NCI-H510A treated with DMSO at 0.1 percent for 48 hours (cell line): ENCODE results near the gene ROBO2.
"Not testable (repeated sequence)": the region's sequence is repeated elsewhere in the genome, so short reads cannot be mapped to it uniquely, and the experiment has no call there.

Source experiments
- DNase-seq: peaks from one replicate; lab custom pipeline; 2025; lab: John Stamatoyannopoulos, UW

ROBO2 gene

GRCh38 chr3:77328690-77329089, 288.8 kb downstream of the ROBO2 start:
- DNase-seq: no peak

- no peak for DNase-seq
Observed at GRCh38 chr3:77329116-77329515, 289.2 kb downstream of the ROBO2 start.

GRCh38 chr3:77338195-77338594, 298.3 kb downstream of the ROBO2 start:
- DNase-seq: no peak

- DNase-seq: no peak
Observed at GRCh38 chr3:77342027-77342426, 302.1 kb downstream of the ROBO2 start.

- no peak for DNase-seq
Observed at GRCh38 chr3:77342688-77343087, 302.8 kb downstream of the ROBO2 start.

GRCh38 chr3:77345009-77345408, 305.1 kb downstream of the ROBO2 start:
- no peak for DNase-seq

GRCh38 chr3:77348244-77348855, 308.5 kb downstream of the ROBO2 start:
- DNase-seq: no peak

- no peak for DNase-seq
Observed at GRCh38 chr3:77354958-77355357, 315.1 kb downstream of the ROBO2 start.

- DNase-seq: no peak
Observed at GRCh38 chr3:77362936-77363335, 323.0 kb downstream of the ROBO2 start.

GRCh38 chr3:77365152-77365551, 325.3 kb downstream of the ROBO2 start:
- DNase-seq: no peak

GRCh38 chr3:77370413-77370812, 330.5 kb downstream of the ROBO2 start:
- DNase-seq: no peak

- DNase-seq: no peak
Observed at GRCh38 chr3:77372018-77372417, 332.1 kb downstream of the ROBO2 start.

GRCh38 chr3:77372634-77373346, 332.9 kb downstream of the ROBO2 start:
- no peak for DNase-seq

- no peak for DNase-seq
Observed at GRCh38 chr3:77373619-77374018, 333.7 kb downstream of the ROBO2 start.

GRCh38 chr3:77376511-77376910, 336.6 kb downstream of the ROBO2 start:
- no peak for DNase-seq

GRCh38 chr3:77377717-77378116, 337.8 kb downstream of the ROBO2 start:
- no peak for DNase-seq

GRCh38 chr3:77380136-77380535, 340.2 kb downstream of the ROBO2 start:
- no peak for DNase-seq

- DNase-seq: no peak
Observed at GRCh38 chr3:77381431-77381830, 341.5 kb downstream of the ROBO2 start.

GRCh38 chr3:77392181-77392580, 352.3 kb downstream of the ROBO2 start:
- DNase-seq: no peak

- no peak for DNase-seq
Observed at GRCh38 chr3:77394046-77394445, 354.1 kb downstream of the ROBO2 start.

- no peak for DNase-seq
Observed at GRCh38 chr3:77404871-77405270, 365.0 kb downstream of the ROBO2 start.

- no peak for DNase-seq
Observed at GRCh38 chr3:77407441-77407840, 367.5 kb downstream of the ROBO2 start.

GRCh38 chr3:77410334-77410733, 370.4 kb downstream of the ROBO2 start:
- not testable (repeated sequence) for DNase-seq

GRCh38 chr3:77411334-77411733, 371.4 kb downstream of the ROBO2 start:
- DNase-seq: no peak
